Medulla oblongata (tissue), 1 donor: Measurements from ENCODE around the gene CSRP2.
A peak's percentile ranks its signal among the peaks of the same experiment; 100 is the strongest.

Experiments used
- DNase-seq: peaks from one replicate; pipeline ENCODE4 v3.0.0-alpha.2; 2015; ENCODE audit errors: extremely low spot score

Gene CSRP2

DNA sequence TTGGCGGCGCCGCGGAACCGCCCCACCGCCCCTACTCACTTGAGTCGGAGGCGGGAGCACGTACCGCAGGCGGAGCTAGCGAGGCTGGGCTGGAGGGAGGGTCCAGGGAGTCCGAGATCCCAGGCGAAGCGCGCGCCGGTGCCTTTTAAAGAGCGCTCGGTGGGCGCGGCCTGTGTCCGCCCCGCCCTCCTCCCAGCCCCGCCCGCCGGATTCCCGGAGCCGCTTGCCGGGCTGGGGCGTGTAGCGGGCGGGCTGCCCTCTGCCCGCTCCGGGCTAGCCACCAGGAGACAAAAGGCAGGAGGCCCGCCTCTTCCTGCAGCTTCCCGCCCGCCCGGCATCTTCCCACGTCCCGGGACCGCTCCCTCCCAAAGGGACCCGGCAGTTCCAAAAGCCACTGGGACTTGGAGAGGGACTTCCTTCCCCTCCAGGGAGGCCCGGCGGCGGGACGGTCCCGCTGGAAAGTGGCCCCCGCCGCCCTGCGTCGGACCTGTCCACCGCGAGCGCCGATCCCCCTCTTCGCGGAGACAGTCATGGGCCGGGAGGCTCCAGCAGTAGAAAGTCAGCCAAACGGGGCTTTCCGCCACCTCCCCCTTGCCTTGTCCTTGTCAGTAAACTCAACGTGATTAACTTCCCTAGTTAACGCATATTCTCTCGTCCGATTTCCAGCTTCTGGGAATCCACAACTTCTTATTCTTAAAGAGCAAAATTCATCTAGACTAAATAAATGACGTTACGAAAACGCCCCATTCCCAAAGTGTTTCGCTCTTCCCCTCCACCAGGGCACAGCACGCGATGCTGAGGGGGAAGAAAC, at the start of gene CSRP2:
Gene CSRP2, minus strand, starts transcription at position 121 of the 811 bp plus-strand sequence. CDS start 12,759 bp downstream, outside the sequence.
- DNase-seq, result peak; percentile 82

DNA sequence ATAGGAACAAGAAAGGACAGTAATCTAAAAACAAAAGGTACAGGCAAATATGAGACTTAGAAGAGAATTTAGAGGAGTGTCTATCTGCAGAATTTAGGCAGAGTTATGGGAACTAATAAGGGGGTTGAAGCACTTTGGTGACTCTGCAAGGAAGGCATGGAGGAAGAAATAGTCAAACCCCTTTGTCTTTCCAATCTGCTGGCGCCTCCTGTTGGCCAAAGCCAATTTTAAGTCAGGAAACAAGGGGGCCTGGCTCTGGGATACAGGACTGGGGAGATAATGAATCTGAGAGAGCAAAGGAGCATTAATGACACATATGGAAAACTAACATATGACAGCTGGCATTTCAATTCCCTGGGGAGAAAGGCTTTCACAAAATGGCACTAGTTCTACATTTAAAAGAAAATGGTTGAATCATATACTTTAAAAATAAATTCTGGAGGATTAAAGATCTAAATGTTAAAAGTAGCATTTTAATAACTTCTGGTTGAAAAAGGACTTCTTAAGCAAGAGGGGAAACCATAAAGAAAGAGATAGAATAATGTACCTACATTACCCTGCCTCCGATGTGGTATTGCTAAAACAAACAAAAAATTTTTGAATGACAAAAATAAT, 48.5 kb upstream of the CSRP2 start:
- DNase-seq, result no peak

DNA sequence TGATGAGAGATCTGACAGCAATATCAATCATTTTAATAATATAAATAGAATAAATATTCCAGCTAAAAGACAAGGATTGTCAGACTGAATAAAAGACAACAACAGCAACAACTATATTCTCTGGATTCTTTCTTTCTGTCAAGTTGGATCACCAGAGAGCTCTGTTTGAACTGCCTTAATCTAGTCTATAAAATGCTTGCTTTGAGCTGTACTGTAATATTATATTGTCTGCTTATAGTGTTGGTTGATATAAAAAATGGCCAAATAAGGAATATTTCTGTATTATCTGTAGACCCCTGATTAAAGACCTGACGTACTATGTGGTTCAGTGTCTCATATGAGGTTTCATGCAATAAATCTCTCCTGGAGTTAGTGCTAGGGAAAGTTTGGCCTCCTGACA, 46.3 kb upstream of the CSRP2 start:
- DNase-seq, result no peak

DNA sequence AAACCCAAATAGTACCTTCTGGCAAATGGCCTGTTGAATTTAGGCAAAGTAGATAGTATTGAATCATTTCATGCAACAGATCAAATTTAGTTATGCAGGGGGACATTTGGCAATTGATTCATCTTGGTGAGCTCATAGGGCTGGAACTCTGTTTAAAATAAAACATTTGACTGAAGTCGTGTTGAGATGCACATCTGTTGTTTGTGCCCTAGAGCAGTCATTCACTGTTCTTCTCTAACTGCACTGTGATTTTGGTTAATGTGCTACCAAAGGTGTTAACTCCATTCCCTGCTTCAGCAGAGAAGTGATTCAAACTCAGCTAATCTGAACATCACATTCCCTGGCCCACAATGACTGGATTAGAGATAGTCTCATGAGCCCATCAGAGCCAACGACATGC, 44.0 kb upstream of the CSRP2 start:
- DNase-seq, result no peak

- no peak for DNase-seq
Measured at GRCh38 chr12:76921891-76922664, 43.3 kb upstream of the CSRP2 start.

GRCh38 chr12:76921100-76921471, 42.3 kb upstream of the CSRP2 start:
- no peak for DNase-seq

DNA sequence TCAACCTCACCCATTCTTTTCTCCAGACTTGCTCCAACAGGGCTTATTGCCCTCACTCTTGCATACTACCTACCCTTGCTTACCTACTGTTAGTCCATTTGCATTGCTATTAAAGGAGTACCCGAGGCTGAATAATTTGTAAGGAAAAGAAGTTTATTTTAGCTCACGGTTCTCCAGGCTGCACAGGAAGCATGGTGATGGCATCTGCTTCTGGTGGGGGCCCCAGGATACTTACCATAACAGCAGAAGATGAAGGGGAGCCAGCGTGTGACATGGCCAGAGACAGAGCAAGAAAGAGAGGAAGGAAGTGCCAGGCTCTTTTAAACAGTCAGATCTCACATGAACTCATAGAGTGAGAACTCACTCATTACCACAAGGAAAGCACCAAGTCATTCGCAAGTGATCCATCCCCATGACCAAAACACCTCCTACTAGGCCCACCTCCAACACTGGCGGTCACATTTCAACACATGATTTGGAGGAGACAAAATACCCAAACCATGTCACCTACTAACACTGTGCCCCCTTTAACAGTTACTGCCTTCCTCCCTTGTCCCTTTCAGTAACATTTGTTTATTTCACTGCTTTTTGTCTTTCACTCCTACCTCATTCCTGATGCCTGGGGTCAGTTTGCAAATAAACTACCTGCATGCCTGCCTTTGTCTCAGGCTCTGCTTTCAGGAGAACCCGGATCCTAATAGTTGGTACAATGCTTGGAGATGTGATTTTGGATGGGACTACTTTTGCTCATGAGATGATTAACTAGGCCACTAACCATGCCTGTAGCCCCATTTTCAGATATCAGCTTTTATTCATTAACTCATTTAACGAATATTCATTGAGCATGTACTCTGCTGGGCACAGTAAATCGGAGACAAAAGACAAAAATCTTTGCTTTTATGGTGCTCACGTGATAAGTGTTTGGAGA, 41.6 kb upstream of the CSRP2 start:
- DNase-seq, result no peak

DNA sequence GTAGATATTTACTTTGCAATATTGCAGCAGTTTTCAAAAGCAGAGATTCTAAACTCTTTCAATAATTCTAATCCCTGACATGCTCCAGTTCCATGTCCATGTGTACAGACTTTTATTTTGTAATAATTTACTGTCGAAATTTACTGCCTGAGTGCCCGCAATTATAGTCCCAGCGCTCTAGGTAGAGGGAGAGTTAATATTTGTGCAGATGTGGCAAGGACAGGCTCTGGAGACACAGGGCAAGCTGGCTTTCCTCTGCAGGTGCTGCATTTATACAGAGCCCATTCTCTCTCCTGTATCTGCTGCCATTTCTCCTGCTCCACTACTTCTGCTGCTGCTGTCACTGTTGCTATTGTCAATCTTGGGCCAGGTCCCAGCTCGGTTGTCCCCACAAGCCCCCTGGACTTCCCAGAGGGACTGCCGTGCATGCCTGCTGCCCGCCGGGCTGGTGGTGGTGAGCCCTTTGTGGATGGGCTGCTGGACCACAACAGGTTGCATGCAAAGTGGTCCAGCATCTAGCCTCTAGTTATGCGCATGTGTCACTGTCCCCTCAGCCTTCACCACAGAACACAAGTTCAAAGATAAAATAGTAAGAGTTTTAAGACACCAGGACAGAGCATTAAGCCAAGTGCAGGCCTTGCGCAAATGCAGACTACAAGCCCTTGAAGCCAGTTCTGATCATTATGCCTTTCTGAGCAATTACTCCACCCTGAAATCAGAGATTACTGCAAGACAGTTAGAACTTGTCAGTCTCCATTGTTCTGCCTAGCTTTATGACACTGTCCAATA, 40.8 kb upstream of the CSRP2 start:
- DNase-seq, result no peak

DNA sequence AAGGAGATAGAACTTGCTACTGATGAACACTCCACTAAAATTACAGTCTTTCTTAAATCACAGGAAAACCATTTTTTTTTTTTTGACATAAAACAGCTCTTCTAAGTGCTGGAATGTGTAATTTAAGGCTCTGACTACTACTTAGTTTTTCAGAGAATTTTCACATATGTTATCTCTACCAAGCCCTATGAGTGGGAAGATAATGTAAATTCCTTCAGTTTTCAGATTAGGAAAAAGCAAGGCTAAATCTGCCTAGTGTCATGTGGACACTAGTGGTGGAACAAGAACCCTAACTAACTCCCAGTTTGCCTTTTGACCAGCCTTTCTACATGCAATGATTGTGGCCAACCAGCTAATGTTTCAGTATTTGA, 37.3 kb upstream of the CSRP2 start:
- DNase-seq, result no peak

GRCh38 chr12:76915361-76916169, 36.7 kb upstream of the CSRP2 start:
- DNase-seq, result no peak

DNA sequence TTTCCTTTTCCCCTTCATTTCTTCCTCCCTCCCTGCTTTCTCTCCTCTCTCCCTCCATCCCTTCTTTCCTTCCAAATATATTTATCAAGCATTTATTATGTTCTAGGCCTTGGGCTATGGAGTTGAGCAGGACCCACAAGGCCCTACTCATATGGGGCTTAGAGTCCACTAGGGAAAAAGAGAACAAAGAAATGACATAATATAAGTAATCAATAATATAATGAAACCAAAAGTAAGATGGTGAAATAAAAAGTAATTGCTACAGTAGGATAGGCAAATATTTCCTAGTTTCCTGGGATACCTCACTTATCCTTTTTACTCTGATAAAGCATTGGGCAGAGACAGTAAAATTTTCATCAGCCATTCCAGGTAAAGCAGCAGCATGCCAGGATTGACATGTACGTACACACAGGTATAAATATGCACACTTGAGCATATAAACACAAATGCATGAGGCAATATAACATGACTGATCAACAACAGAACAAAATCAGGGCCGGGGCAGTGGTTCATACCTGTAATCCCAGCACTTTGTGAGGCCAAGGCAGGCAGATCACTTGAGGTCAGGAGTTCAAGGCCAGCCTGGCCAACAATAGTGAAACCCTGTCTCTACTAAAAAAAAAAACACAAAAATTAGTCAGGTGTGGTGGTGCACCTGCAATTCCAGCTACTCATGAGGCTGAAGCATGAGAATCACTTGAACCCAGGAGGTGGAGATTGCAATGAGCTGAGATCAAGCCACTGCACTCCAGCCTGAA, 35.5 kb upstream of the CSRP2 start:
- DNase-seq, result no peak

DNA sequence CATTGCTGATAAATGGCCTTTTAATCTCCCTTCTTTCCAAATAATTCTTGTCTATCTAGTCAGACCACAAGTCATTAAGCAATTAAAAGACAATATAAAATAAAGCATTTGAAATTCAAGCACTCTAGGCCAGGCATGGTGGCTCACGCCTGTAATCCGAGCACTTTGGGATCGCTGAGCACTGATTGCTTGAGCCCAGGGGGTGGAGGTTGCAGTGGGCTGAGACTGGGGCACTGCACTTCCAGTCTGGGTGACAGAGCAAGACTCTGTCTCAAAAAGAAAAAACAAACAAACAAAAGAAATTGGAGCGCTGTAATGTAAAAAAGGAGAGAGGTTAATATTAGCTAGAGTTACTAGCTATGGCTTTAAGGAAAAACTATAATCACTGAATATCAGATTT, 30.5 kb upstream of the CSRP2 start:
- no peak for DNase-seq

GRCh38 chr12:76908303-76909017, 29.6 kb upstream of the CSRP2 start:
- no peak for DNase-seq

- no peak for DNase-seq
Measured at GRCh38 chr12:76901628-76902380, 23.0 kb upstream of the CSRP2 start.

- no peak for DNase-seq
Measured at GRCh38 chr12:76899522-76899921, 20.7 kb upstream of the CSRP2 start.

DNA sequence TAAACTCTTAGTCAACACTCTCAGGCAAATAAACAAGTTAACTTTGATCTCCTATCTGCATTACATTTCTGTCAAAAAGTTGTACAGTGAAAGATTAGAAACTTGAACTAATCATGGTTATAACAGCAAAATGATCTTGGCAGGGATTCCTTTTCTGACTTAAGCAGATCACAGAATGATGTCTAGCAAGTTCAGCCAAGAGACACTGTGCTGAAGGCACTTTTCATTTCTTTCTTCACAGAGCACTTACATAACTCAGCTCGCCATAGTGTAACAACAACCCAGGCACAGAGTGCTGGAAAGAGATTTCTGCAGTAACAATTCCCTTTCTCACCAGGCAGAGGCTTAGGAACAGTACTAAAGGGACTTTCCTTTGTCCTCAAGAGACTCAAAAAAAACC, 19.6 kb upstream of the CSRP2 start:
- no peak for DNase-seq

DNA sequence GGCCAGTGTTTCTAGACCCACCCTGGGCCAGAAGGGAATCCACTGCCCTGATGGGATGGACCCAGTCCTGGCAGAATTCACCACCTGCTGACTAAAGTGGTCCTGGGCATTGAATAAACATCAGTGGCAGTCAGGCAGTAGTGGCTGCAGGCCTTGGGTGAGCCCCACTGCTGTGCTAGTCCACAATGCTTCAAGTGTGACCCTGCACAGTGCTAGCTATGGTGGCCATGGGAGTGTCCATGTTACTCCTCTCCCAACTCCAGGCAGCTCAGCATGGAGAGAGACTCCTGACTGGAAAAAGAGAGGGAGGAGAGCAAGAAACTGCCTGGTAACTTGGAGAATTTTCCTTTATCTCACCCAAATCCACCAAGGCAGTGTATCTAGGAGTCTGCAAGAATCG, 17.5 kb upstream of the CSRP2 start:
- DNase-seq, result no peak

GRCh38 chr12:76895796-76896195, 17.0 kb upstream of the CSRP2 start:
- no peak for DNase-seq
